Erythroblast (primary cell): ENCODE measurements around the gene TK2.

ENCODE experiments used
- GATA1 ChIP-seq: IDR thresholded peaks from 2 replicates; pipeline ENCODE4 v1.6.1; 2011; ENCODE audit warnings: low read depth, mild to moderate bottlenecking, control low read depth, low read length, moderate library complexity
- POLR2A ChIP-seq: IDR thresholded peaks from 2 replicates; pipeline ENCODE4 v1.6.1; 2011; ENCODE audit warnings: mild to moderate bottlenecking, low read length

DNA sequence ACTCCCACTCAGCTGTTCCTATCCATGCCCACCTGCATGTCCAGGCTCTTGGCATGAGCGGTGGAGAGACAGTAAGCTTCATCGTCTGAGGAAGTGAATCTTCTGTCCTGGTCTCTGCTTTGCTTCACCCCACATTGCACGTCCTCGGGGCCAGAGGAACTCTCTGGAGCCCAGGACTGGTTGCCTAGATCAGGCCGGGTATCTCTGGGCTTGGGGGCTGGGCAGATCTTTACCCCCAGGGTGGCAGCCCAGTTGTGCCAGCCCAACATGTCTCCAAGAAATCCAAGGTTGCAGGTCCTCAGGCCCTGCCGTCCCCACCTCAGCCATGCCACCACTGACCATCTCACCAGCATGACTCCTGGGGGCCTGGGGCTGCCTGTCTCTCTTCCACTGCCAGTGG is 64.5 kb downstream of the TK2 start:
- TF ChIP-seq POLR2A, result no peak
- TF ChIP-seq GATA1, result no peak
